HFFc6 (cell line): Measurements from ENCODE around the gene THOC2. TPM values are rescaled to one million over a fixed set of nuclear protein-coding genes. Genes with fewer than 3 reads are reported as not detected.

ENCODE experiments used
- DNase-seq: peaks from one replicate; pipeline ENCODE4 v3.0.0-alpha.2; 2018
- H3K27ac Mint-ChIP-seq: 2 replicates; pipeline ENCODE4 v1.8.0; 2020; ENCODE audit warnings: mild to moderate bottlenecking, mixed read lengths
- H3K27me3 Mint-ChIP-seq: 2 replicates; pipeline ENCODE4 v1.8.0; 2021; ENCODE audit warnings: mild to moderate bottlenecking, moderate library complexity, mixed read lengths; ENCODE audit not compliant: insufficient read depth
- H3K36me3 Mint-ChIP-seq: 2 replicates; pipeline ENCODE4 v1.8.0; 2021; ENCODE audit warnings: low read depth, mixed read lengths
- H3K4me1 Mint-ChIP-seq: 2 replicates; pipeline ENCODE4 v1.8.0; 2020; ENCODE audit warnings: low read depth, mixed read lengths
- H3K4me3 Mint-ChIP-seq: 2 replicates; pipeline ENCODE4 v1.8.0; 2020; ENCODE audit warnings: mild to moderate bottlenecking, moderate library complexity, mixed read lengths
- H3K9me3 Mint-ChIP-seq: 2 replicates; pipeline ENCODE4 v1.8.0; 2020; ENCODE audit warnings: mild to moderate bottlenecking, mixed read lengths
- total RNA-seq, 6 experiments: library from RNA; stranded (reverse); fragmentation: NEBNext Ultra II Directional; extraction: Animal tissue kit (Norgen Biotek cat#: 25700); gene quantifications; 2 replicates in 1 of 6; 3 replicates in 5 of 6; pipeline ENCODE4 v1.2.3, GENCODE V29; 2021
- TF ChIP-seq, protein P1 (sequence below): fragments of 200-600 bp; sonication (generic); IDR thresholded peaks from 2 replicates; pipeline ENCODE4 v1.5.0; 2021; ENCODE audit warnings: antibody characterized with exemption, mild to moderate bottlenecking

Gene THOC2
- total RNA-seq, 6 experiments from 2014 or later, result 49.9 to 54.3 (median 52.9) TPM

- H3K27ac Mint-ChIP-seq, result no peak overlapping the region
- H3K4me1 Mint-ChIP-seq, result peaks cover 26% of the 10 kb centered on the region
- no peak overlapping the region for H3K4me3 Mint-ChIP-seq
- TF ChIP-seq, protein P1, sequence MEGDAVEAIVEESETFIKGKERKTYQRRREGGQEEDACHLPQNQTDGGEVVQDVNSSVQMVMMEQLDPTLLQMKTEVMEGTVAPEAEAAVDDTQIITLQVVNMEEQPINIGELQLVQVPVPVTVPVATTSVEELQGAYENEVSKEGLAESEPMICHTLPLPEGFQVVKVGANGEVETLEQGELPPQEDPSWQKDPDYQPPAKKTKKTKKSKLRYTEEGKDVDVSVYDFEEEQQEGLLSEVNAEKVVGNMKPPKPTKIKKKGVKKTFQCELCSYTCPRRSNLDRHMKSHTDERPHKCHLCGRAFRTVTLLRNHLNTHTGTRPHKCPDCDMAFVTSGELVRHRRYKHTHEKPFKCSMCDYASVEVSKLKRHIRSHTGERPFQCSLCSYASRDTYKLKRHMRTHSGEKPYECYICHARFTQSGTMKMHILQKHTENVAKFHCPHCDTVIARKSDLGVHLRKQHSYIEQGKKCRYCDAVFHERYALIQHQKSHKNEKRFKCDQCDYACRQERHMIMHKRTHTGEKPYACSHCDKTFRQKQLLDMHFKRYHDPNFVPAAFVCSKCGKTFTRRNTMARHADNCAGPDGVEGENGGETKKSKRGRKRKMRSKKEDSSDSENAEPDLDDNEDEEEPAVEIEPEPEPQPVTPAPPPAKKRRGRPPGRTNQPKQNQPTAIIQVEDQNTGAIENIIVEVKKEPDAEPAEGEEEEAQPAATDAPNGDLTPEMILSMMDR, result no peak
- no peaks in the 10 kb centered on the region for H3K27me3 Mint-ChIP-seq
- no peaks in the 10 kb centered on the region for H3K9me3 Mint-ChIP-seq
- DNase-seq, result no peak
- H3K36me3 Mint-ChIP-seq, result peaks cover 14% of the 10 kb centered on the region; the same call in 1 of the 2 replicates
These were observed 107.4 kb downstream of the THOC2 start for GRCh38 chrX:123625477-123625876.

DNA sequence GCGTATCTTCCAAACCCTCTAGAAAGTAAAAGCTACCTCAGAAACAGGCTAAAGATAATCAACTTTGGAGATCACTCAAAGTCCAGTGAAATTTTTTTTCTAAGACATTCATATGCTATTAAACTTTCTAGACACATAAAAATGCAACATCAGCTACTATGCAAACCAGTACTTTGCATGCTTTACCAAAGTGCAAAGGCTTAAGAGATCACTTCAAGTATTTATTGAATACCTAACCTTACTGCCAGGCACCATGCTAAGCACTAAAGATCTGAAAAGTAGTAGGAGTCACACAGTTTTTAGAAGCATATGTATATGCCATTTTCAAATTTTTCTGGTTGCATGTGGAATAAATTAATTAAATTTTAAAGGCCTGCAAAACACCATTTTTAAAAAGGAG is 115.8 kb downstream of the THOC2 start:
- TF ChIP-seq, protein P1, result no peak
- H3K9me3 Mint-ChIP-seq, result no peaks in the 10 kb centered on the region
- H3K27ac Mint-ChIP-seq, result no peak overlapping the region
- peaks cover 22% of the 10 kb centered on the region for H3K36me3 Mint-ChIP-seq
- DNase-seq, result no peak
- no peaks in the 10 kb centered on the region for H3K27me3 Mint-ChIP-seq
- H3K4me1 Mint-ChIP-seq, result peaks cover 5% of the 10 kb centered on the region; the same call in 1 of the 2 replicates
- no peak overlapping the region for H3K4me3 Mint-ChIP-seq

DNA sequence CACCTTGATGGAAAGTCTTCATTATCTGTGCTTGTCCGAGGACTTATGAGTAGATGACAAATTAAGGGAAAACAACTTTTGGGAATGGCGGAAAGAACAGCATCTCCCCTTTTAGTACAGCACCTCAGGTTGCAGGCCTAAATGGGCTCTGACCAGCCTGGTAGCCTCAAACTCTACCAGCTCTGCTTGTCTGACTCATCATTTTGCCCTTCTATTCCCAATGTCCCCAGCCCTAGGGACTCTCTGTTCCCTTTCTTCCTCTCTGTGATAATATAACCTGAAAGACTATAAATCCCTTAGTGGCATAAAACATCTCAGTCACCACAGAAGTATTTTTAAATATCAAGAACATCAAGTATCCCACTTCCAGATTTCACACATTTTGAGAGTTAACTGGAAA is 121.9 kb downstream of the THOC2 start:
- peak overlapping the region; percentile 4; the same call in 1 of the 2 replicates for H3K4me3 Mint-ChIP-seq
- H3K36me3 Mint-ChIP-seq, result peaks cover 33% of the 10 kb centered on the region
- H3K4me1 Mint-ChIP-seq, result peaks cover 18% of the 10 kb centered on the region
- TF ChIP-seq, protein P1, result no peak
- no peak overlapping the region for H3K27ac Mint-ChIP-seq
- peaks cover 1% of the 10 kb centered on the region; the same call in 1 of the 2 replicates for H3K27me3 Mint-ChIP-seq
- no peak for DNase-seq
- H3K9me3 Mint-ChIP-seq, result no peaks in the 10 kb centered on the region

DNA sequence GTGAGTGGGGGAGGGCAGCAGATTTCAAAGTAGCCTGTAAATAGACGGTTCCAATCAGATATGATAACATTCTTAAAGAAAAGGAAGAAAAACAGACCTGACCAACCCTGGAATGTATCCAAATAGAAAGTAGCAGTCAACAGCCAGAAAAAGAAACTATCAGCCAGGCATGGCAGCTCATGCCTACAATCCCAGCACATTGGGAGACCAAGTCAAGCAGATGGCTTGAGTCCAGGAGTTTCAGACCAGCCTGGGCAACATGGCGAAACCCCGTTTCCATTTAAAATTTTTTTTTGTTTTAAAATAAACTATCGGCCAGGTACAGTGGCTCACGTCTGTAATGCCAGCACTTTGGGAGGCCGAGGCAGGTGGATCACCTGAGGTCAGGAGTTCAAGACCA is 125.0 kb downstream of the THOC2 start:
- H3K36me3 Mint-ChIP-seq, result peaks cover 32% of the 10 kb centered on the region
- peaks cover 15% of the 10 kb centered on the region for H3K4me1 Mint-ChIP-seq
- peaks cover 1% of the 10 kb centered on the region; the same call in 1 of the 2 replicates for H3K27me3 Mint-ChIP-seq
- TF ChIP-seq, protein P1, result no peak
- no peak for DNase-seq
- no peak overlapping the region for H3K27ac Mint-ChIP-seq
- no peak overlapping the region for H3K4me3 Mint-ChIP-seq
- no peaks in the 10 kb centered on the region for H3K9me3 Mint-ChIP-seq

GRCh38 chrX:123607270-123607669 is 125.6 kb downstream of the THOC2 start:
- no peak for DNase-seq
- H3K4me1 Mint-ChIP-seq, result peaks cover 15% of the 10 kb centered on the region
- peaks cover 33% of the 10 kb centered on the region for H3K36me3 Mint-ChIP-seq
- H3K27ac Mint-ChIP-seq, result no peak overlapping the region
- H3K9me3 Mint-ChIP-seq, result no peaks in the 10 kb centered on the region
- TF ChIP-seq, protein P1, result no peak
- no peak overlapping the region for H3K4me3 Mint-ChIP-seq
- peaks cover 1% of the 10 kb centered on the region for H3K27me3 Mint-ChIP-seq

GRCh38 chrX:123603491-123603890 is 129.4 kb downstream of the THOC2 start:
- no peak overlapping the region for H3K27ac Mint-ChIP-seq
- H3K36me3 Mint-ChIP-seq, result peaks cover 26% of the 10 kb centered on the region
- H3K4me1 Mint-ChIP-seq, result no peaks in the 10 kb centered on the region
- TF ChIP-seq, protein P1, result no peak
- no peaks in the 10 kb centered on the region for H3K9me3 Mint-ChIP-seq
- no peaks in the 10 kb centered on the region; the same call in 1 of the 2 replicates for H3K27me3 Mint-ChIP-seq
- H3K4me3 Mint-ChIP-seq, result no peak overlapping the region
- DNase-seq, result no peak
